ENCODE results near the gene SUCLG1.
"Not testable (repeated sequence)": the region's sequence is repeated elsewhere in the genome, so short reads cannot be mapped to it uniquely, and the experiment has no call there.

Gene SUCLG1

DNA sequence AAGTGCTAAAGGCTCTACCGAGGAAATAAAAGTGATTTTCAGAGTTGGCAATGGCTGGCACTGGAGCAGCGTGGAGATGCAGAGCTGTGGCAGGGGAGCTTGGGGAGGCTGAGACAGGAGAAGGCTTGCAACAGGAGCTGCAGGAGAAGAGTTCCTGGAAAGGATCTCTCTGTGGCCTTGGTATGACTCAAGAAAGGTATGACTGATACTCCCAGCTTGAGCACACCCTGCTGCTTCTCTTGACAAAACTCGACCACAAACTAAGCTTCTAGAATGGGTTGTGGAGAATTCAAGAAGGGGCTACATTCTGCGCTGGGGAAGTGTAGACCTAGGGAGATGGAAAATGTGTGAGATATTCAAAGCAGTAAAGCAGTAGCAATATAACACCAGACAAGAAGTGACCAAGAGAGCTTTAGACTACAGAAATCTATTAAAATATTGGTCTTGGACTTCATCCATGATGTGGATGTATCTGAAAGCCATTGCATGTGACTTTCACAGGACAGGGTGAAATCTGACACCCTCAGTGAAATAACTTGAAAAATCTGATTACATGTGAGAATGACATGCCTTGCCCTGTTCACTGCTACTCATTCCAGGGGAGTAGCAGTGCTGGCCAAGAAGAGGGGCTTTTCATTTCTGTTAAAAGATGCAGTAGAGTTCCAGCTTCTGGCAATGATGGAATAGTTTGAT is 41.5 kb downstream of the SUCLG1 start:
- Histone ChIP-seq H3K9me3 (ENCODE audit: severe bottlenecking) (no peaks in the 10 kb centered on the region), H3K27ac (no peak overlapping the region), H3K4me3 (ENCODE audit: low read depth, low read length) (no peak overlapping the region), H3K36me3 (peaks cover 3% of the 10 kb centered on the region; the same call in 1 of the 2 replicates), H3K27me3 (ENCODE audit: insufficient read depth, low read depth, severe bottlenecking) (no peaks in the 10 kb centered on the region)
- DNase-seq, result no peak
- TF ChIP-seq, protein P1, sequence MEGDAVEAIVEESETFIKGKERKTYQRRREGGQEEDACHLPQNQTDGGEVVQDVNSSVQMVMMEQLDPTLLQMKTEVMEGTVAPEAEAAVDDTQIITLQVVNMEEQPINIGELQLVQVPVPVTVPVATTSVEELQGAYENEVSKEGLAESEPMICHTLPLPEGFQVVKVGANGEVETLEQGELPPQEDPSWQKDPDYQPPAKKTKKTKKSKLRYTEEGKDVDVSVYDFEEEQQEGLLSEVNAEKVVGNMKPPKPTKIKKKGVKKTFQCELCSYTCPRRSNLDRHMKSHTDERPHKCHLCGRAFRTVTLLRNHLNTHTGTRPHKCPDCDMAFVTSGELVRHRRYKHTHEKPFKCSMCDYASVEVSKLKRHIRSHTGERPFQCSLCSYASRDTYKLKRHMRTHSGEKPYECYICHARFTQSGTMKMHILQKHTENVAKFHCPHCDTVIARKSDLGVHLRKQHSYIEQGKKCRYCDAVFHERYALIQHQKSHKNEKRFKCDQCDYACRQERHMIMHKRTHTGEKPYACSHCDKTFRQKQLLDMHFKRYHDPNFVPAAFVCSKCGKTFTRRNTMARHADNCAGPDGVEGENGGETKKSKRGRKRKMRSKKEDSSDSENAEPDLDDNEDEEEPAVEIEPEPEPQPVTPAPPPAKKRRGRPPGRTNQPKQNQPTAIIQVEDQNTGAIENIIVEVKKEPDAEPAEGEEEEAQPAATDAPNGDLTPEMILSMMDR (IDR thresholded peaks at IDR 0.05; ENCODE audit: low read depth, low read length), result no peak

DNA sequence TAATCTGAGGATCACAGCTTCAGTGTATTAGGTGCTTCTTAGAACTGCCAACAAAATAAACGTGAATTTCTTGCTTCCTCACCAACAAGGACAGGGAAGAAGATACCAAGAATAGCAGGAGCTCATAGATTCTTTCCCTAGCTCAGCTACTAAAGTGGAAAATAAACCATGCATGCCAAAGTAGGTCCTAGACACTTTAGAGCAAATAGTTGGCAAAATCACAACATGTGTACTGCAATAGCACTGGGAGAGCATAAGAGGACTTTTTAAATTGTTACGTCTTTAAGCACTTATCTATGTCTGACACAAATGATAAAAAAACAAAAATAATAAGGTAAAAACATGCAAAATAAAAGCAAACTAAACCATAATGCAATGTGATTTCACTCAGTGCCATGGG is 49.5 kb downstream of the SUCLG1 start:
- Histone ChIP-seq H3K4me3 (ENCODE audit: low read depth, low read length) (no peak overlapping the region), H3K36me3 (no peaks in the 10 kb centered on the region), H3K27ac (no peak overlapping the region), H3K27me3 (ENCODE audit: insufficient read depth, low read depth, severe bottlenecking) (no peaks in the 10 kb centered on the region), H3K9me3 (ENCODE audit: severe bottlenecking) (no peaks in the 10 kb centered on the region)
- no peak for DNase-seq
- TF ChIP-seq, protein P1 (IDR thresholded peaks at IDR 0.05; ENCODE audit: low read depth, low read length), result no peak

DNA sequence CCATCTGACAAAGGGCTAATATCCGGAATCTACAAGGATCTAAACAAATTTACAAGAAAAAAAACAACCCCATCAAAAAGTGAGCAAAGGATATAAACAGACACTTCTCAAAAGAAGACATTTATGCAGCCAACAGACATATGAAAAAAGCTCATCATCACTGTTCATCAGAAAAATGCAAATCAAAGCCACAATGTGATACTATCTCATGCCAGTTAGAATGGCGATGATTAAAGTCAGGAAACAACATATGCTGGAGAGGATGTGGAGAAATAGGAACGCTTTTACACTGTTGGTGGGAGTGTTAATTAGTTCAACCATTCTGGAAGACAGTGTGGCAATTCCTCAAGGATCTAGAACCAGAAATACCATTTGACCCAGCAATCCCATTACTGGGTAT is 57.0 kb downstream of the SUCLG1 start:
- not testable (repeated sequence) for H3K4me3 ChIP-seq (ENCODE audit: low read depth, low read length); H3K27ac ChIP-seq; H3K9me3 ChIP-seq (ENCODE audit: severe bottlenecking); H3K27me3 ChIP-seq (ENCODE audit: insufficient read depth, low read depth, severe bottlenecking); H3K36me3 ChIP-seq; DNase-seq

DNA sequence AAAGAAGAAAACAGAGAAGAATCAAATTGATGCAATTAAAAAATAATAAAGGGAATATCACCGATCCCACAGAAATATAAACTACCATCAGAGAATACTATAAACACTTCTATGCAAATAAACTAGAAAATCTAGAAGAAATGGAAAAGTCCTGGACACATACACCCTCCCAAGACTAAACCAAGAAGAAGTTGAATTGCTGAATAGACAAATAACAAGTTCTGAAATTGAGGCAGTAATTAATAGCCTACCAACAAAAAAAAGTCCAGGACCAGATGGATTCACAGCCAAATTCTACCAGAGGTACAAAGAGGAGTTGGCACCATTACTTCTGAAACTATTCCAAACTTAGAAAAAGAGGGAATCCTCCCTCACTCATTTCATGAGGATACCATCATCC is 59.2 kb downstream of the SUCLG1 start:
- H3K36me3 ChIP-seq; H3K9me3 ChIP-seq (ENCODE audit: severe bottlenecking); H3K27ac ChIP-seq; H3K4me3 ChIP-seq (ENCODE audit: low read depth, low read length); DNase-seq; H3K27me3 ChIP-seq (ENCODE audit: insufficient read depth, low read depth, severe bottlenecking): not testable (repeated sequence)

DNA sequence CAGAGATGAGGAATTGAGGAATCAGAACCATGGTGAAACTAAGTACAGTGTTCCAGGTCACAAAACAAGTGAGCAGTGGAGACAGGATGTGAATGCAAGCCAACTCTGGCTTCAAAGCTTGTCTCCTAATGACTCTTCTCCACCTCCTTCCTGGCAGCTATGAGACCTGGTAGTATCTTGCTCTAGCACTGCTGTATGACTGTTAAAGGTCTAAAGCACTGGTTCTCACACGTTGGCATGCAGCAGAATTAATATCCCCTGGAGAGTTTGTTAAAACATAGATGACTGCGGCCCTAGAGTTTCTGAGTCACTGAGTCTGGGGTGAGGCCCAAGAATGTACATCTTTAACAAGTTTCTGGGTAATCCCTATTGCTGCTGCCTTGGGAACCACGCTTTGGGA is 63.3 kb downstream of the SUCLG1 start:
- TF ChIP-seq, protein P1 (IDR thresholded peaks at IDR 0.05; ENCODE audit: low read depth, low read length), result no peak
- Histone ChIP-seq H3K27ac (no peak overlapping the region), H3K9me3 (ENCODE audit: severe bottlenecking) (no peaks in the 10 kb centered on the region), H3K36me3 (no peaks in the 10 kb centered on the region), H3K4me3 (ENCODE audit: low read depth, low read length) (no peak overlapping the region), H3K27me3 (ENCODE audit: insufficient read depth, low read depth, severe bottlenecking) (no peaks in the 10 kb centered on the region)
- DNase-seq, result no peak

DNA sequence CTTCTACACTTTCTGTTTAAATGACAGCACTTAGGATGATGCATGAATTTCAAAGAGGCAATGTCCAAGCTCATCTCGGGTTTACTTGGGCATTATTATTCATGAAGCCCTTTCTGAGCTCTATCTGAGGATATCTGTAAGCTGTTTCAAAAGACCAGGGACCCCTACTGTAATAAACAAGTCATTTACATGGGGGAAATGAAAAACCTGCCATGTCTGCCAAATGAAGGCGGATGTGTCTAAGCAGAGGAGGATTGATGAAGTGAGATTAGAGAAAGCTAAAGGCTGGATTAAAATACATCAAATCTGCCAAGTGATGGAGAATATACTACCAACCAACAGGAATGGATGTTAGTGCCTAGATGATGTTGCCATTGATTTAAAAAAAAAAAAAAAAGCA is 64.5 kb downstream of the SUCLG1 start:
- Histone ChIP-seq H3K36me3 (no peaks in the 10 kb centered on the region), H3K27me3 (ENCODE audit: insufficient read depth, low read depth, severe bottlenecking) (no peaks in the 10 kb centered on the region), H3K4me3 (ENCODE audit: low read depth, low read length) (no peak overlapping the region), H3K27ac (no peak overlapping the region), H3K9me3 (ENCODE audit: severe bottlenecking) (no peaks in the 10 kb centered on the region)
- no peak for DNase-seq
- TF ChIP-seq, protein P1 (IDR thresholded peaks at IDR 0.05; ENCODE audit: low read depth, low read length), result no peak

DNA sequence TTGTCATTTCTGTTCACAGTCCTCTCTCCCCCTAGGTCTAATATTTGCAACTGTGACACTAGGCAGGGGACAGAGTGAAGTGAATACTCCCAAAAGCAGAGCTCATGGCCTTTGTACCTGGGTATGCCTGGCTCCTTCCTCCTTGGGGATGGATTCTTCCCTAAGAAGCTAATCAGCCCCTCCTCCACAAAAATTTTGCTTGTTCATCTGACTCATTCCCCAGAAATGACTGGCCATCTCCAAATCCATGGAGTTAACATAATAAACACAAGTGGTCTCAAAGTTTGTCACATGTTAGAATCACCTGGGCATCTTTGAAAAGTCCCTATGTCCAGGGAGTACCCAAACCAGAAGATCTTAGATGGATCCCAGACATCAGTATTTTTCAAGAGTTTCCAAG is 65.3 kb downstream of the SUCLG1 start:
- Histone ChIP-seq H3K36me3 (no peaks in the 10 kb centered on the region), H3K4me3 (ENCODE audit: low read depth, low read length) (no peak overlapping the region), H3K27me3 (ENCODE audit: insufficient read depth, low read depth, severe bottlenecking) (no peaks in the 10 kb centered on the region), H3K9me3 (ENCODE audit: severe bottlenecking) (no peaks in the 10 kb centered on the region), H3K27ac (no peak overlapping the region)
- no peak for DNase-seq
- TF ChIP-seq, protein P1 (IDR thresholded peaks at IDR 0.05; ENCODE audit: low read depth, low read length), result no peak
